NCI-H1417 (cell line): ENCODE data around the gene MCTP2.
A peak's percentile ranks its signal among the peaks of the same experiment; 100 is the strongest.
"Not testable (repeated sequence)": the region's sequence is repeated elsewhere in the genome, so short reads cannot be mapped to it uniquely, and the experiment has no call there.

Experiments
- DNase-seq, 3 experiments: peaks; one replicate each; lab custom pipeline; 2025; lab: John Stamatoyannopoulos, UW

MCTP2 gene

GRCh38 chr15:94453227-94453988, 222.0 kb downstream of the MCTP2 start:
- no peak for DNase-seq

GRCh38 chr15:94455297-94455696, 223.9 kb downstream of the MCTP2 start:
- no peak for DNase-seq

GRCh38 chr15:94456226-94456625, 224.9 kb downstream of the MCTP2 start:
- DNase-seq, result no peak

GRCh38 chr15:94457661-94458060, 226.3 kb downstream of the MCTP2 start:
- no peak for DNase-seq

GRCh38 chr15:94460624-94461023, 229.3 kb downstream of the MCTP2 start:
- DNase-seq, result no peak

GRCh38 chr15:94467034-94467433, 235.7 kb downstream of the MCTP2 start:
- DNase-seq, result no peak

- peak in 1 of 3 experiments; percentile 62 for DNase-seq
Observed at GRCh38 chr15:94470492-94470891, 239.1 kb downstream of the MCTP2 start.

GRCh38 chr15:94476686-94477085, 245.3 kb downstream of the MCTP2 start:
- no peak for DNase-seq

DNA sequence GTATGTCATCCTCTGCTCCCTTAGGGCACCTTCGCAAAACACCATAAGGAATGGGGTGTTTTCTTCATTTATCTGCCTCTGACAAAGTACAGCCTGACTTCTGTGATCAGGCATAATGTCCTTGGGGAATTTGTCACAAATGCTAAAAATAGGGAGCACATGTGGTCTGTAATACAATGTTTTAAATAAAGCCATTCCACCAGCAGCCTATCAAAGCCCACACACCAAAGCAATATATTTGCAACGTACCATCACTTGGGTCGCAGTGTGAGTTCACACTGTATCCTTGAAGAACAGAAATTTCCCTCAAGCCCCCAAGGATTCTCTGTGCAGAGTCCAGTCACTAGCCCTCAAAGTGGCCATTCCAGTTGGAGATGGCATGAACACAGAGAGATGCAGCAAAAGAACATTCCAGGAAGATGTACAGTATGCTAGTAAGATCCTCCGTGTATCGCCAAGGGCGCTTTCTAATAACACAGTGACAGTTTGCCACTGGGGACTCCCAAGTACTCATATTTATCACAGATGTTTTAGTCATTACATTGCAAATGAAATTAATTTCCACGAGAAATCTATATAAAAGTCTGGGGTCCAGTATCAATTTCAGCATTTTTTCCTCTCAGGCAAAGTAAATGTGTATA, 246.7 kb downstream of the MCTP2 start:
- DNase-seq, result peak in 1 of 3 experiments; percentile 28

DNA sequence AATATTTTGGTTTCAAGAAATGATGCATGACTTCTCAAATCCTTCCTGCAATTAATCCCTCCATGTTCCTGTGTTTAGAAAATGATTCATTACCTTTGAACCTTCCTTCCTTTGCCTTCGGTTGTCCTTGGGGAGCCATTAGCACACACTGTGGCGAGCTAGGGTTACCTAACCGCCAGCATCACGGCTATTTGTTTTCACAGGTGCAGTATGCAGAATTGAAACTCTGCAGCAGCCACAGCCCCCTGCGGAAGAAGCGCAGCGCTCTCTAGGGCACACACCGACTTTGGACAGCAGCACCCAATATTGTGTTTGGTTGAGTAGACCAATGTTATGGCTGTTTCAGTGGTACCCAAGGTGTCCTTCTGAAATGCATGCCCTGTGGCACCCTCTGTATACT, 247.4 kb downstream of the MCTP2 start:
- DNase-seq, result peak in 2 of 3 experiments; percentile 63 to 85

- DNase-seq, result peak in 1 of 3 experiments; percentile 59
Observed at GRCh38 chr15:94480289-94480834, 249.0 kb downstream of the MCTP2 start.

DNA sequence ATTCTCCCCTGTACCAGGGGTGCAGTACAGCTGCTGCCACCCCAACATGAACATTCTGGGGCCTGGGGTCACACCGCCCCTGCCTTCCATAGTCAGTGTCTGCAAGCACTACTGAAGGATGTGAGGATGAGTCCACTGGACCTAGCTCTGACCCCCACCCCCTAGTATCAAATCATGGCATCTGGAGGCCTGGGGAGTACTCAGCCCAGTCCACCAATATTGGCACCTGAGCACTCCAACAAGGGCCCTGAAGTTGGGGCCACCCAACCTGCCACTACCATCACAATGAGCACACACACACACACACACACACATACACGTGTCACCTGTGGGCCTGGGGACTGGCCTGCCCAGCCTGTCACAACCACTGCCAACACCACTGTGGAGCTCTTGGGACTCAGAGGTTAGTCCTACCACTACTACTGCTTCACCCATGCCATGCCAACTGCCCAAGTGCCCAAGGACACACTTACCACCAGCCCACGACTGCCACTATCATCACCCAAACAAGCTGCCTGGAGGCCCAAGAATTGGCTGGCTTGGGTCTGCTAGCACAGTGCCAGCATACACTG, 253.9 kb downstream of the MCTP2 start:
- no peak for DNase-seq

- no peak for DNase-seq
Observed at GRCh38 chr15:94487635-94488034, 256.3 kb downstream of the MCTP2 start.

DNA sequence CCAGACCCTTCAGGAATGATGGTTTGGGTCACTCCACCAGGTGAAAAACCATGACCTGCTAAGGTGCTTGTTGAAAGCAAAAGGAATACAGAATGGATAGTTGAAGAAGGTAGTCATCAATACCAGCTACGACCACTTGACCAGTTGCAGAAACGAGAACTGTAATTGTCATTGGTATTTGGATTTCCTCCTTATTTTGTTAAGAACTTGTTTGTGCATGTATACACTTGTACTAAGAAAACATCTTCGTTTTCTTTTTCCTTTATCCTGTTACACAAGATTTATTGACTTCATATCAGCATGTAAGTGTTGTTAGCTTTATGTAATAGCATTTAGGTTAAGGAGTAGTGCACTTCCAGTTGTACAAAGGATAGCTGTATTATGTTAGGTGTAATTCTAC, 261.8 kb downstream of the MCTP2 start:
- no peak for DNase-seq

DNA sequence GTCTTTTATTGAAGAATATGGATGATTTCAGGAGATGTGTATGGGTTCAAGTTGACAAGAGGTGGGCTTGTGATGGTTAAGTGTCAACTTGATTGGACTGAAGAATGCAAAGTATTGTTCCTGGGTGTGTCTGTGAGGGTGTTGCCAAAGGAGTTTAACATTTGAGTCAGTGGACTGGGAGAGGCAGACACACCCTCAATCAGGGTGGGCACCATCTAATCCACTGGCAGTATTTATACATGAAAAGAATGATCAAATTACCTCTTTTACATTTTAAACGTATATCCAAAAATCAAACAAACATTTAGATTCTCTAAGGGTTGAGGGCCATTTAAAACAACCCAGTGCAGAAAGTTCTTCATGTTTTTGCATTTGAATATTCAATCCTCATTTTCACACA, 262.2 kb downstream of the MCTP2 start:
- not testable (repeated sequence) for DNase-seq

DNA sequence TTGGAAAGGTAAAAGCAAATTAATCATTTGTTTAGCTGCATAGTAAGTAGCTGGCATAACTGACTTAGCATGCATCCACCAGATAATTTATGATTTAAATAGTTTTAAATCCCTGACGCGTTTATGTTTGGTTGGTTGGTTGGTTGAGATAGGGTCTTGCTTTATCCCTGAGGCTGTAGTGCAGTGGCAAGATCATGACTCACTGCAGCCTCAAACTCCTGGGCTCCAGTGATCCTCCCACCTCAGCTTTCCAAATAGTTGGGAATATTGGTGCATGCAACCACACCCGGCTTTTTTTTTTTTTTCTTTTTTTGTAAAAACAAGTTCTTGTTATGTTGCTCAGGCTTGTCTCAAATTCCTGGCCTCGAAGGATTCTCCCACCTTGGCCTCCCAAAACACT, 263.4 kb downstream of the MCTP2 start:
- DNase-seq, result no peak

DNA sequence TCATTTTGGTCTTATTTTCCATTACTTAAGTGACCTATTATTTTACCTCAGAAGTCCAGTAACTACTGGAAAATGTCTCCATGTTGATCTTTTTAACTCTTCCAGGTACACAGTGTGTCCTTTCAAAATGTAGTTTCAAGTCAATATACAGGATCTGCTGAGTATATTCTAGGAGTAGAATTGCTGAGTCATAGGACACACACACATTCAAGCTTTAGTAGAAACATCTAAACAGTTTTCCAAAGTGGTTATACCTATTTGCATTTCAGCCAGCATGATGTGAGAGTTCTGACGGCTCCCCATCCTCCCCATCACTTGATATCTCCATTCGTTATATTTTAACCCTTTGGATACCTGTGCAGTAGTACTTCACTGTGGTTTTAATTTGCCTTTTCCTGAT, 271.9 kb downstream of the MCTP2 start:
- DNase-seq, result no peak

- DNase-seq, result no peak
Observed at GRCh38 chr15:94509259-94509658, 277.9 kb downstream of the MCTP2 start.

DNA sequence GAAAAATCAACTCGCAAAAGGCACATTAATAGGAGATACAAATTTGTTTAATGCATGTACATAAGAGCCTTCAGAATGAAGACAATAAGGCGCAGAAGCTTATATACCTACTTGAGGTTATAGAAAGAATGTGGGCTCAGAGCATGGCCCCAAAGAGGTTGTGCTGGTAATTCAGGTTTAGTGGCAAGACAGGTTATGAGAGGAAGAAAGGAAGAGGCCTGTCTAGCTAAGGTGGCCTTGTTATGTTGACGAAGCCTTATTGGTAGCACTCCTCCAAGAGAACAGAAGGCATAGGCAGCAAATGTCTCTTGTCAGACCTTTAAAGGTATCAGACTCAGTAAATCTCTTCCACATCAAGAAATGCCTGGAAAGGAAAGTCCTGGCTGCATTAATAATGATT, 290.8 kb downstream of the MCTP2 start:
- DNase-seq, result no peak

DNA sequence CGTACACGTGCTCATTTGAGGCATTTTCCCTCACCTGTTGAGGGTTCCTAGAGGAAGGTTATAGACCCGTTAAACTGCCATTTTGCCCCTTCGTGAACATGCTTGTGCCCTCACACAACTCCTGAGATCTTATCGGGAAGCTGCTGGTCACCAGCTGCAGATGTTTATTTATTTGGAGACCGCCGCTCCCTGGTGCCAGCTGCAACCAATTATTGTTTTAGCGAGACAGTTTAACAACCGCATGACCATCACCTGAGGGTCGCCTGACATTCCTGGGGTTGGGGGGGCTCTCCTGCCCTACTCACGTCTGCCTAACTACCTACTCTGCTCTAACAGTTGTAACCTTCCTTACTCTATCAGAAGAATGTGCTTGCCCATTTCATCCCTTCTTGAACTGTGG, 292.5 kb downstream of the MCTP2 start:
- DNase-seq, result peak in 1 of 3 experiments; percentile 46

DNA sequence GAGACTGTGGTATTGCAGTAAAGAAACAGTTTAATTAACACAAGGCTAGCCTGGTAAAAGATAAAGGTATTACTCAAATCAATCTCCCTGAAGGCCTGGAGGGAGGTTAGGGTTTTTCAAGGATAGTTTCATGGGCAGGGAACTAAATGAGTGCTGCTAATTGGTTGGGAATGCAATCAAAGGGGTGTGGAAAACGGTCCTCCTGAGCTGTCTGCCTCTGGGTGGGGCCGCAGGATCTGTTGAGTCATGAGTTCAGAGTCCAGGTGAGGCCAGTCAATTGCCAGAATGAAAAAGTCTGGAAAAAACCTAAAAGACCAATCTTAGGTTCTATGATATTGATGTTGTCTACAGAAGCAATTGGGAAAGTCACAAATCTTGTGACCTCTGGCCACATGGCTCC, 293.2 kb downstream of the MCTP2 start:
- DNase-seq, result no peak

DNA sequence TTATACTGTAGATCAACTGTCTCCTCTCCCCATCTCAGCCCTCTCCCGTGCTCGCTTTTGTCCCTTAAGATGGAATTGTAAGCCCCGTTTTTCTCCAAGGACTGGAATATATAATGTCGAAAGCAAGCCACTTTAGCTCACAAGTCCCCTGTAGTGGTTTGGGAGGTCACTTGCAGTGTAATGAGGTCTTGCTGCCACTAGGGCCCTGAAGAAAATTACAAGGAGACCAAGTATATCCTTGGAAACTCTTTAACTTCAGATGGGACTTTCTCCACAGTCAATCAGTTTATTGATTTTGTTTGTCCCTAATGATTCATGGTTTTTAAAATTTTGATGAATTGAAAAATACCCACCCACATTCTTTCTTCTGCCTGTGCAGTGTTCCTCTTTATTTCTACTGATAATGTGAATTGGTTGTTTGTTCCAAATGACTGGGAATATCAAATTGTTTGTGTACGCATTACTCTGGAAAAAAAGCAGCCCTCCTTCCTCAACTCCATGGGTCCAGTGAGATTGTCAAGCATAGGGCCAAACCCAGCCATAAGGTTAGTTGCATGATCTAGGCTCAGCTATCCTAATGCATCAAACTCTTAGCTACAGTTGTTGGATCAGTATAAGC, 294.8 kb downstream of the MCTP2 start:
- peak in 1 of 3 experiments; percentile 4 for DNase-seq

DNA sequence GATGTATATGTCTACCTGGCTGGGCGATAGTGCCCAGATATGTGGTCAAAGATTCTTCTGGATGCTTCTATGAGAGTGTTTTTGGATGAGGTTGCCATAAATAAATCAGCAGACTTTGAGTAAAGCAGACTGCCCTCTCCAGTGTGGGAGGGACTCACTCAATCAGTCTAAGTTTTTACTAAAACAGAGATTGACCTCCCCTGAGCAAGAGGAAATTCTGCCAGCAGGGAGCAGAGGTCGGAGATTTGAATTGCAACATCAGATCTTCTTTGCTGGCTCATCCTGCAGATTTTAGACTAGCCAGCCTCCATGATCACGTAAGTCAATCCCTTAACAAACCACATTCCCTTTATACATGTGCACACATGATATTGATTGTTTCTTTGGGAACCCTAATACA, 300.9 kb downstream of the MCTP2 start:
- no peak for DNase-seq
